Parathyroid adenoma (tissue), 2 donors: Measurements from ENCODE around the gene INPPL1.

ENCODE experiments used
- H2AFZ ChIP-seq: fragments of 300-600 bp; sonication (generic); one replicate; pipeline ENCODE4 v1.7.0; 2017; ENCODE audit warnings: antibody characterized with exemption, mild to moderate bottlenecking
- H3K27ac ChIP-seq: fragments of 300-600 bp; sonication (generic); one replicate; pipeline ENCODE4 v1.7.0; 2017
- H3K27me3 ChIP-seq: fragments of 300-600 bp; sonication (generic); one replicate; pipeline ENCODE4 v1.7.0; 2017; ENCODE audit warnings: low read length; ENCODE audit not compliant: control insufficient read depth, insufficient read depth
- H3K36me3 ChIP-seq: fragments of 300-600 bp; sonication (generic); one replicate; pipeline ENCODE4 v1.7.0; 2017; ENCODE audit warnings: low read length; ENCODE audit not compliant: control insufficient read depth, insufficient read depth
- H3K4me1 ChIP-seq: fragments of 300-600 bp; sonication (generic); one replicate; pipeline ENCODE4 v1.7.0; 2017; ENCODE audit warnings: control low read depth
- H3K4me2 ChIP-seq: fragments of 300-600 bp; sonication (generic); one replicate; pipeline ENCODE4 v1.7.0; 2017; ENCODE audit warnings: low read length
- H3K4me3 ChIP-seq: fragments of 300-600 bp; sonication (generic); one replicate; pipeline ENCODE4 v1.7.0; 2017; ENCODE audit warnings: low read depth, low read length
- H3K79me2 ChIP-seq: fragments of 300-600 bp; sonication (generic); one replicate; pipeline ENCODE4 v1.7.0; 2017; ENCODE audit warnings: control low read depth
- H3K9ac ChIP-seq: fragments of 300-600 bp; sonication (generic); one replicate; pipeline ENCODE4 v1.7.0; 2017; ENCODE audit warnings: mild to moderate bottlenecking
- H3K9me3 ChIP-seq: fragments of 300-600 bp; sonication (generic); one replicate; pipeline ENCODE4 v1.7.0; 2017; ENCODE audit warnings: low read length; ENCODE audit not compliant: control insufficient read depth
- TF ChIP-seq, protein P1 (sequence below): fragments of 300-600 bp; sonication (generic); IDR thresholded peaks from one replicate; pipeline ENCODE4 v1.7.0; 2017; ENCODE audit warnings: antibody characterized with exemption, mild to moderate bottlenecking
- donor health status: primary hyperparathyroidism.

Gene INPPL1

GRCh38 chr11:72223615-72224563 lies 678 bp upstream of the INPPL1 start:
- peak overlapping the region; percentile 89 for H3K27ac ChIP-seq
- peak overlapping the region; percentile 73 for H2AFZ ChIP-seq
- no peaks in the 10 kb centered on the region for H3K36me3 ChIP-seq
- H3K4me3 ChIP-seq = peak overlapping the region; percentile 80
- TF ChIP-seq, protein P1, sequence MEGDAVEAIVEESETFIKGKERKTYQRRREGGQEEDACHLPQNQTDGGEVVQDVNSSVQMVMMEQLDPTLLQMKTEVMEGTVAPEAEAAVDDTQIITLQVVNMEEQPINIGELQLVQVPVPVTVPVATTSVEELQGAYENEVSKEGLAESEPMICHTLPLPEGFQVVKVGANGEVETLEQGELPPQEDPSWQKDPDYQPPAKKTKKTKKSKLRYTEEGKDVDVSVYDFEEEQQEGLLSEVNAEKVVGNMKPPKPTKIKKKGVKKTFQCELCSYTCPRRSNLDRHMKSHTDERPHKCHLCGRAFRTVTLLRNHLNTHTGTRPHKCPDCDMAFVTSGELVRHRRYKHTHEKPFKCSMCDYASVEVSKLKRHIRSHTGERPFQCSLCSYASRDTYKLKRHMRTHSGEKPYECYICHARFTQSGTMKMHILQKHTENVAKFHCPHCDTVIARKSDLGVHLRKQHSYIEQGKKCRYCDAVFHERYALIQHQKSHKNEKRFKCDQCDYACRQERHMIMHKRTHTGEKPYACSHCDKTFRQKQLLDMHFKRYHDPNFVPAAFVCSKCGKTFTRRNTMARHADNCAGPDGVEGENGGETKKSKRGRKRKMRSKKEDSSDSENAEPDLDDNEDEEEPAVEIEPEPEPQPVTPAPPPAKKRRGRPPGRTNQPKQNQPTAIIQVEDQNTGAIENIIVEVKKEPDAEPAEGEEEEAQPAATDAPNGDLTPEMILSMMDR = no peak
- peaks cover 3% of the 10 kb centered on the region for H3K4me1 ChIP-seq
- H3K27me3 ChIP-seq = no peaks in the 10 kb centered on the region
- no peaks in the 10 kb centered on the region for H3K9me3 ChIP-seq
- peak overlapping the region; percentile 82 for H3K4me2 ChIP-seq
- H3K9ac ChIP-seq = no peak overlapping the region
- no peaks in the 10 kb centered on the region for H3K79me2 ChIP-seq

- no peaks in the 10 kb centered on the region for H3K79me2 ChIP-seq
- peak overlapping the region; percentile 80 for H3K4me3 ChIP-seq
- H3K36me3 ChIP-seq = no peaks in the 10 kb centered on the region
- no peaks in the 10 kb centered on the region for H3K27me3 ChIP-seq
- no peak overlapping the region for H3K9ac ChIP-seq
- no peaks in the 10 kb centered on the region for H3K9me3 ChIP-seq
- H2AFZ ChIP-seq = no peak overlapping the region
- H3K4me1 ChIP-seq = peaks cover 3% of the 10 kb centered on the region
- TF ChIP-seq, protein P1 = no peak
- no peak overlapping the region for H3K27ac ChIP-seq
- peak overlapping the region; percentile 82 for H3K4me2 ChIP-seq
Observed at GRCh38 chr11:72225411-72225951, 914 bp downstream of the INPPL1 start.

DNA sequence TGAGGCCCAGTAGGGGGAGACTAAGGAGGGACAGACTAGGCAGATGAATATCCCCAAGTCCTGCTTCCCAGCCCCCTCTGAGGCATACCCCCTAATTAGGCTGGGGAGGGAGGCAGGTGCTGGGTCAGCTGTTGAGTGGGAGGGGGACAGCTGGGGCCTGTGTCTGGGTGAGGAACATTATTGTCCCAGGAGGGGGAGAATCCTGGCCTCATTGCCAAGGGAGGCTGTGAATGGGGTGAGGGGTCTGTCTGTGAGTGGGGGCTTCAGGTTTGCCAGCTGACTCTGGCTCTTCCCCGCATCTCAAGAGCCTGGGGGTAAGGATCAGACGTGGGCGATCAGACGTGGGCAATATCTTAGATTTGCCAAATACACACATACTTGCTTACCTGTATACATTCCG lies 2.1 kb downstream of the INPPL1 start:
- Histone ChIP-seq H2AFZ (no peak overlapping the region), H3K4me1 (peaks cover 3% of the 10 kb centered on the region), H3K36me3 (no peaks in the 10 kb centered on the region), H3K27ac (no peak overlapping the region), H3K9ac (no peak overlapping the region), H3K4me2 (no peak overlapping the region), H3K27me3 (no peaks in the 10 kb centered on the region), H3K9me3 (no peaks in the 10 kb centered on the region), H3K4me3 (no peak overlapping the region), H3K79me2 (no peaks in the 10 kb centered on the region)
- TF ChIP-seq, protein P1 = no peak

GRCh38 chr11:72227316-72228228 lies 3.0 kb downstream of the INPPL1 start:
- Histone ChIP-seq H3K4me2 (no peak overlapping the region), H3K27me3 (no peaks in the 10 kb centered on the region), H3K4me3 (no peak overlapping the region), H3K9ac (no peak overlapping the region), H2AFZ (no peak overlapping the region), H3K79me2 (no peaks in the 10 kb centered on the region), H3K27ac (no peak overlapping the region), H3K36me3 (no peaks in the 10 kb centered on the region), H3K4me1 (no peaks in the 10 kb centered on the region), H3K9me3 (no peaks in the 10 kb centered on the region)
- TF ChIP-seq, protein P1 = no peak
